ENCODE results near the gene EFCAB7.
A peak's percentile ranks its signal among the peaks of the same experiment; 100 is the strongest.

The EFCAB7 gene

DNA sequence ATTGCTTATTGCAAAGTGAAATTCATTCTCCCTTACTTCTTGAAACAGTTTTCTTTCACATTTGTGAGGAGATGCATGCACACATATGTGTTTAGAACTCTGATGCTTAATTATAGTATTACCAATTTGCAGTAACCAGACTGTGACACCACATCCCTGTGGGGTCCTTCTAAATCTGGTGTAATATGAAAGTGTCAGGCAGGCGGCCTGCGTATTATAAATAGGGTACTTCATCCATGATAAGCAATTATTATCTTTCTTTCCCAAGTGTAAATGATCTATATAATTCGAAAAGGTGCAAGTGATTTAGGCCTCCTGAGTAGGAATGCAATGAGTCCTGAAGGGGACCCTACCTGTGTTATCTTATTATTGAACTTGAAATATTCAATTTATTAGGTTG, 876 bp downstream of the EFCAB7 start:
- Histone ChIP-seq H3K27ac (replicated peaks) (peak overlapping the region; percentile 89), H3K27me3 (ENCODE audit: insufficient read depth, poor library complexity, severe bottlenecking) (no peaks in the 10 kb centered on the region), H3K4me3 (replicated peaks; ENCODE audit: insufficient read depth, low read length) (peak overlapping the region; percentile 79)
- DNase-seq (ENCODE audit: low read depth in 1 of 2, low spot score in 1 of 2), result no peak
- TF ChIP-seq, protein P1, sequence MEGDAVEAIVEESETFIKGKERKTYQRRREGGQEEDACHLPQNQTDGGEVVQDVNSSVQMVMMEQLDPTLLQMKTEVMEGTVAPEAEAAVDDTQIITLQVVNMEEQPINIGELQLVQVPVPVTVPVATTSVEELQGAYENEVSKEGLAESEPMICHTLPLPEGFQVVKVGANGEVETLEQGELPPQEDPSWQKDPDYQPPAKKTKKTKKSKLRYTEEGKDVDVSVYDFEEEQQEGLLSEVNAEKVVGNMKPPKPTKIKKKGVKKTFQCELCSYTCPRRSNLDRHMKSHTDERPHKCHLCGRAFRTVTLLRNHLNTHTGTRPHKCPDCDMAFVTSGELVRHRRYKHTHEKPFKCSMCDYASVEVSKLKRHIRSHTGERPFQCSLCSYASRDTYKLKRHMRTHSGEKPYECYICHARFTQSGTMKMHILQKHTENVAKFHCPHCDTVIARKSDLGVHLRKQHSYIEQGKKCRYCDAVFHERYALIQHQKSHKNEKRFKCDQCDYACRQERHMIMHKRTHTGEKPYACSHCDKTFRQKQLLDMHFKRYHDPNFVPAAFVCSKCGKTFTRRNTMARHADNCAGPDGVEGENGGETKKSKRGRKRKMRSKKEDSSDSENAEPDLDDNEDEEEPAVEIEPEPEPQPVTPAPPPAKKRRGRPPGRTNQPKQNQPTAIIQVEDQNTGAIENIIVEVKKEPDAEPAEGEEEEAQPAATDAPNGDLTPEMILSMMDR (IDR thresholded peaks at IDR 0.05; ENCODE audit: insufficient read depth, low read length), result no peak
- TF ChIP-seq, protein P2, sequence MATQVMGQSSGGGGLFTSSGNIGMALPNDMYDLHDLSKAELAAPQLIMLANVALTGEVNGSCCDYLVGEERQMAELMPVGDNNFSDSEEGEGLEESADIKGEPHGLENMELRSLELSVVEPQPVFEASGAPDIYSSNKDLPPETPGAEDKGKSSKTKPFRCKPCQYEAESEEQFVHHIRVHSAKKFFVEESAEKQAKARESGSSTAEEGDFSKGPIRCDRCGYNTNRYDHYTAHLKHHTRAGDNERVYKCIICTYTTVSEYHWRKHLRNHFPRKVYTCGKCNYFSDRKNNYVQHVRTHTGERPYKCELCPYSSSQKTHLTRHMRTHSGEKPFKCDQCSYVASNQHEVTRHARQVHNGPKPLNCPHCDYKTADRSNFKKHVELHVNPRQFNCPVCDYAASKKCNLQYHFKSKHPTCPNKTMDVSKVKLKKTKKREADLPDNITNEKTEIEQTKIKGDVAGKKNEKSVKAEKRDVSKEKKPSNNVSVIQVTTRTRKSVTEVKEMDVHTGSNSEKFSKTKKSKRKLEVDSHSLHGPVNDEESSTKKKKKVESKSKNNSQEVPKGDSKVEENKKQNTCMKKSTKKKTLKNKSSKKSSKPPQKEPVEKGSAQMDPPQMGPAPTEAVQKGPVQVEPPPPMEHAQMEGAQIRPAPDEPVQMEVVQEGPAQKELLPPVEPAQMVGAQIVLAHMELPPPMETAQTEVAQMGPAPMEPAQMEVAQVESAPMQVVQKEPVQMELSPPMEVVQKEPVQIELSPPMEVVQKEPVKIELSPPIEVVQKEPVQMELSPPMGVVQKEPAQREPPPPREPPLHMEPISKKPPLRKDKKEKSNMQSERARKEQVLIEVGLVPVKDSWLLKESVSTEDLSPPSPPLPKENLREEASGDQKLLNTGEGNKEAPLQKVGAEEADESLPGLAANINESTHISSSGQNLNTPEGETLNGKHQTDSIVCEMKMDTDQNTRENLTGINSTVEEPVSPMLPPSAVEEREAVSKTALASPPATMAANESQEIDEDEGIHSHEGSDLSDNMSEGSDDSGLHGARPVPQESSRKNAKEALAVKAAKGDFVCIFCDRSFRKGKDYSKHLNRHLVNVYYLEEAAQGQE (IDR thresholded peaks at IDR 0.05; ENCODE audit: insufficient replicate concordance, low read depth), result no peak
- TF ChIP-seq POLR2AphosphoS5 (IDR thresholded peaks at IDR 0.05; ENCODE audit: low read depth) (no peak), GABPA (IDR thresholded peaks at IDR 0.05; ENCODE audit: low read depth) (no peak), SPI1 (IDR thresholded peaks at IDR 0.05; ENCODE audit: borderline replicate concordance, low read depth) (no peak)

- Histone ChIP-seq H3K4me3 (replicated peaks; ENCODE audit: insufficient read depth, low read length) (no peak overlapping the region), H3K27me3 (ENCODE audit: insufficient read depth, poor library complexity, severe bottlenecking) (no peaks in the 10 kb centered on the region), H3K27ac (replicated peaks) (no peak overlapping the region)
- no peak for DNase-seq (ENCODE audit: low read depth in 1 of 2, low spot score in 1 of 2)
- TF ChIP-seq POLR2AphosphoS5 (IDR thresholded peaks at IDR 0.05; ENCODE audit: low read depth), result no peak
- TF ChIP-seq GABPA (IDR thresholded peaks at IDR 0.05; ENCODE audit: low read depth), result no peak
- TF ChIP-seq, protein P2 (IDR thresholded peaks at IDR 0.05; ENCODE audit: insufficient replicate concordance, low read depth), result no peak
- TF ChIP-seq SPI1 (IDR thresholded peaks at IDR 0.05; ENCODE audit: borderline replicate concordance, low read depth), result no peak
These were observed 9.4 kb downstream of the EFCAB7 start for GRCh38 chr1:63532727-63533126.

DNA sequence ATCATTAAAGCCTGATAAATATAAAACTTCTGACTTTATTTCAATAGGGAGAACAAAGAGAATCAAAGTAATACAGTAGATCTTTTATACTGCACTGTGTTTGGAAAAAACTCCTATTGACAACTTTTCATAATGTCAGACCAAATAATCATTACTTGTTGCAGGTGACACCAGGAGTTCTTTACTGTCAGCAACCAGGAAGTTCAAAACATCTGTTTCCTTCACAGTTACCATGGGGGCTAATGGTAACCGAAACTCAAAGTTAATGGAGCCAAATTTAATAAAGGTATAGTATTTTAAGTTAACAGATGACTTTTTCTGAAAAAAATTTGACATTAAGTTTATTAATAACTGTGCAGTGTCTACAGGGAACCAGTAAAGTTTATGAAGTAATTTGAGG, 10.6 kb downstream of the EFCAB7 start:
- TF ChIP-seq SPI1 (IDR thresholded peaks at IDR 0.05; ENCODE audit: borderline replicate concordance, low read depth), result no peak
- TF ChIP-seq POLR2AphosphoS5 (IDR thresholded peaks at IDR 0.05; ENCODE audit: low read depth), result no peak
- TF ChIP-seq, protein P1 (IDR thresholded peaks at IDR 0.05; ENCODE audit: insufficient read depth, low read length), result no peak
- no peak for TF ChIP-seq GABPA (IDR thresholded peaks at IDR 0.05; ENCODE audit: low read depth)
- TF ChIP-seq, protein P2 (IDR thresholded peaks at IDR 0.05; ENCODE audit: insufficient replicate concordance, low read depth), result no peak
- no peak for DNase-seq (ENCODE audit: low read depth in 1 of 2, low spot score in 1 of 2)
- no peak overlapping the region for H3K27ac ChIP-seq (replicated peaks)
- H3K4me3 ChIP-seq (replicated peaks; ENCODE audit: insufficient read depth, low read length), result no peak overlapping the region
- no peaks in the 10 kb centered on the region for H3K27me3 ChIP-seq (ENCODE audit: insufficient read depth, poor library complexity, severe bottlenecking)

All from HL-60 (cell line).